ENCODE measurements around the gene LILRA5.

- TF ChIP-seq CTCF (conservative IDR thresholded peaks at IDR 0.05; ENCODE audit: low read depth, low read length) (no peak), EZH2 (IDR thresholded peaks at IDR 0.05; ENCODE audit: borderline replicate concordance, low read depth, low read length, poor library complexity, severe bottlenecking) (no peak)
Observed at GRCh38 chr19:54332149-54332548, 19.2 kb upstream of the LILRA5 start.
